ENCODE results near the gene SERINC4.
A peak's percentile ranks its signal among the peaks of the same experiment; 100 is the strongest.

The SERINC4 gene

GRCh38 chr15:43791993-43792760, 7.8 kb downstream of the SERINC4 start, which contains the start of gene SERF2:
TSS of gene SERF2 (plus strand) at chr15:43792320. CDS start at chr15:43792377, 57 bp downstream.
- POLR2A ChIA-PET, result interaction anchor here (0.9 to 1.6 kb wide), 2 partner anchors 16 to 22 kb away, joined by 4 to 5 read pairs; partner anchors contain the start of gene ELL3
- Histone ChIP-seq H3K27ac (ENCODE audit: insufficient read depth in 1 of 2, low read depth in 1 of 2, low read length in 2 of 2, poor library complexity in 1 of 2, severe bottlenecking in 2 of 2) (peak within 1 kb of the TSS; percentile 97 to 99), H3K4me3 (ENCODE audit: control insufficient read depth in 1 of 7, extremely low read depth in 1 of 7, insufficient read depth in 4 of 7, low read depth in 2 of 7, low read length in 6 of 7) (peak within 1 kb of the TSS; percentile 78 to 100 (median 98)), H3K36me3 (ENCODE audit: control insufficient read depth in 4 of 4, insufficient read depth in 4 of 4, low read length in 3 of 4) (peaks cover 12 to 41% (median 36%) of the 10 kb centered on the region in 4 experiments), H3K9me3 (ENCODE audit: control extremely low read depth in 1 of 5, control insufficient read depth in 4 of 5, insufficient read depth in 2 of 5, low read depth in 1 of 5, low read length in 4 of 5) (no peaks in the 10 kb centered on the region), H3K27me3 (replicated peaks in 2 of 5; ENCODE audit: control insufficient read depth in 4 of 5, insufficient read depth in 5 of 5, low read length in 4 of 5) (no peaks in the 10 kb centered on the region), H3K4me1 (ENCODE audit: control extremely low read depth in 1 of 4, control insufficient read depth in 4 of 4, insufficient read depth in 4 of 4, low read length in 3 of 4) (peaks cover 3 to 26% (median 13%) of the 10 kb centered on the region in 4 experiments)
- WGBS (ENCODE audit: insufficient coverage), result 0% methylated on average over 40 of the region's 66 CpGs
- CTCF ChIA-PET, result interaction anchor here (1.4 to 6.3 kb wide), 4 partner anchors 10 to 22 kb away, joined by 4 to 37 read pairs (median 6); partner anchors contain the start of gene ELL3
- peak; percentile 100 for DNase-seq

- no peak overlapping the region for H3K27ac ChIP-seq (ENCODE audit: insufficient read depth in 1 of 2, low read depth in 1 of 2, low read length in 2 of 2, poor library complexity in 1 of 2, severe bottlenecking in 2 of 2)
- 80% methylated on average over 1 of the region's 3 CpGs for WGBS (ENCODE audit: insufficient coverage)
- peaks cover 3 to 21% (median 13%) of the 10 kb centered on the region in 4 experiments for H3K4me1 ChIP-seq (ENCODE audit: control extremely low read depth in 1 of 4, control insufficient read depth in 4 of 4, insufficient read depth in 4 of 4, low read length in 3 of 4)
- ChIA-PET POLR2A (interaction anchor here (1.1 to 2.2 kb wide), 2 partner anchors 11 to 13 kb away, joined by 4 to 6 read pairs; partner anchors contain the start of genes ELL3, HYPK and SERINC4), CTCF (interaction anchor here (0.8 to 6.3 kb wide), 2 partner anchors 12 to 18 kb away, joined by 3 to 37 read pairs; partner anchors contain the start of gene ELL3)
- DNase-seq, result no peak
- H3K27me3 ChIP-seq (replicated peaks in 2 of 5; ENCODE audit: control insufficient read depth in 4 of 5, insufficient read depth in 5 of 5, low read length in 4 of 5), result no peaks in the 10 kb centered on the region
- H3K9me3 ChIP-seq (ENCODE audit: control extremely low read depth in 1 of 5, control insufficient read depth in 4 of 5, insufficient read depth in 2 of 5, low read depth in 1 of 5, low read length in 4 of 5), result no peaks in the 10 kb centered on the region
- H3K4me3 ChIP-seq (ENCODE audit: control insufficient read depth in 1 of 7, extremely low read depth in 1 of 7, insufficient read depth in 4 of 7, low read depth in 2 of 7, low read length in 6 of 7), result no peak overlapping the region
- peaks cover 0 to 14% (median 12%) of the 10 kb centered on the region in 4 experiments for H3K36me3 ChIP-seq (ENCODE audit: control insufficient read depth in 4 of 4, insufficient read depth in 4 of 4, low read length in 3 of 4)
Measured at GRCh38 chr15:43789409-43789808, 10.6 kb downstream of the SERINC4 start.

DNA sequence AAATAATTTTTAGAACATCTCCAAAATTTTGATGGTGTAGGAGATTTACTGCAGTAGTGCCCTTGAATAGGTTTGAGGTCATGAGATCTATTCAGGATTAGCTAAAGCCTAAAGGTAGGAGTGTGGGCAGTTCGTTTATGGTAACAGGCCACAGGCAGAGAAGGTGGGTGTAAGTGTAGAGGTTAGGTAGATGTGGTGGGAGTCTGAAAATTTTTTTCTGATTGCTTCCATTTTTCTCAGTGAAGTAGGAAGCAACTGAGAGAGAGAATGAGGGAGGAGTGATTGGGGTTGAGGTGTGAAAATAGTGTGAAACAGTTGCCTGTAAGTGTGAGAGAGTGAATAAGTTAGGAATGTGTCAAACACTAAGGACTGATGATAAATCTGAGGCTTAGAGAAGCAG, 21.0 kb downstream of the SERINC4 start:
- Histone ChIP-seq H3K4me1 (ENCODE audit: control extremely low read depth in 1 of 4, control insufficient read depth in 4 of 4, insufficient read depth in 4 of 4, low read length in 3 of 4) (peaks cover 0 to 19% (median 10%) of the 10 kb centered on the region in 4 experiments), H3K4me3 (ENCODE audit: control insufficient read depth in 1 of 7, extremely low read depth in 1 of 7, insufficient read depth in 4 of 7, low read depth in 2 of 7, low read length in 6 of 7) (no peak overlapping the region), H3K9me3 (ENCODE audit: control extremely low read depth in 1 of 5, control insufficient read depth in 4 of 5, insufficient read depth in 2 of 5, low read depth in 1 of 5, low read length in 4 of 5) (no peaks in the 10 kb centered on the region), H3K36me3 (ENCODE audit: control insufficient read depth in 4 of 4, insufficient read depth in 4 of 4, low read length in 3 of 4) (peaks cover 0 to 2% (median 0%) of the 10 kb centered on the region in 4 experiments), H3K27ac (ENCODE audit: insufficient read depth in 1 of 2, low read depth in 1 of 2, low read length in 2 of 2, poor library complexity in 1 of 2, severe bottlenecking in 2 of 2) (no peak overlapping the region), H3K27me3 (replicated peaks in 2 of 5; ENCODE audit: control insufficient read depth in 4 of 5, insufficient read depth in 5 of 5, low read length in 4 of 5) (no peaks in the 10 kb centered on the region)
- CTCF ChIA-PET, result interaction anchor here (1.4 to 3.5 kb wide), 2 partner anchors 10 to 12 kb away, joined by 5 to 37 read pairs; partner anchors contain the start of gene SERF2
- DNase-seq, result no peak
- WGBS (ENCODE audit: insufficient coverage), result 100% methylated on average over 1 of the region's 1 CpG
- POLR2A ChIA-PET, result no interaction called here

GRCh38 chr15:43777267-43777914, 22.6 kb downstream of the SERINC4 start:
- ChIA-PET POLR2A (interaction anchor here (0.7 to 1.6 kb wide), 3 partner anchors 12 to 44 kb away, joined by 3 to 5 read pairs (median 4); partner anchors contain the start of gene SERF2), CTCF (interaction anchor here (0.7 to 3.5 kb wide), 8 partner anchors 9 to 23 kb away, joined by 4 to 37 read pairs (median 6); partner anchors contain the start of genes HYPK, SERF2 and SERINC4)
- Histone ChIP-seq H3K36me3 (ENCODE audit: control insufficient read depth in 4 of 4, insufficient read depth in 4 of 4, low read length in 3 of 4) (peaks cover 0 to 15% (median 6%) of the 10 kb centered on the region in 4 experiments), H3K27ac (ENCODE audit: insufficient read depth in 1 of 2, low read depth in 1 of 2, low read length in 2 of 2, poor library complexity in 1 of 2, severe bottlenecking in 2 of 2) (peak overlapping the region in 1 of 2 experiments; percentile 54), H3K9me3 (ENCODE audit: control extremely low read depth in 1 of 5, control insufficient read depth in 4 of 5, insufficient read depth in 2 of 5, low read depth in 1 of 5, low read length in 4 of 5) (no peaks in the 10 kb centered on the region), H3K27me3 (replicated peaks in 2 of 5; ENCODE audit: control insufficient read depth in 4 of 5, insufficient read depth in 5 of 5, low read length in 4 of 5) (no peaks in the 10 kb centered on the region), H3K4me3 (ENCODE audit: control insufficient read depth in 1 of 7, extremely low read depth in 1 of 7, insufficient read depth in 4 of 7, low read depth in 2 of 7, low read length in 6 of 7) (peak overlapping the region; percentile 76 to 94 (median 83)), H3K4me1 (ENCODE audit: control extremely low read depth in 1 of 4, control insufficient read depth in 4 of 4, insufficient read depth in 4 of 4, low read length in 3 of 4) (peaks cover 0 to 19% (median 10%) of the 10 kb centered on the region in 4 experiments)
- DNase-seq, result peak; percentile 82 to 92 (median 92)
- WGBS (ENCODE audit: insufficient coverage), result 4% methylated on average over 28 of the region's 31 CpGs

DNA sequence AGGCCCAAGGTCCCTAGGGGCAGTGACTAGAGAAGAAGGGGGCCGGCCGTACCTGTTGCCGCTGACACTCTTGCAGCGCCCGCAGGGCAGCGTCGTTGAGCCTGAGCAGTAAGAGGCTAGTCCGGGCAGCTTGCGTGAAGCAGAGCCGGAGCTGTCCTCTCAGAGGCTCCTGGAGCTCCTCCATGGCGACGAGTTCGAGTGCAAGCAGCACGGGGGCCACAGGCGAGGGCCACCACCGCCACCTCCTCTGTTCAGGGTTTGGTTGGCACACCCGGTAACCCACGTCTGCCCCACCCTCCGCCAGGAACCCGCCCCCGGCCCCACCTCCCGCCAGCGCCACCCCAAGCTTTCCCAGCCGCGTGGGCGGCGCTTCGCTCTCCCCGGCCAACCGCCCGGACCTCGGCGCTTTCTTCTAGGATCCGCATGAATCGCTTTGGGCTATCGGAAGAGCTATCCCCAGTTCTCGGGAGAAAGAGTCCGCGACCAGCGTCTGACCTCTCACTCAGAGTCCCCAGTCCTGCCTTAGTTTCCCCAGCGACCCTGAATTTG, 23.2 kb downstream of the SERINC4 start, which contains the start of gene ELL3:
TSS of gene ELL3 (minus strand) at position 249 of the 549 bp plus-strand sequence. CDS start at position 184, 65 bp downstream.
- POLR2A ChIA-PET, result interaction anchor here (0.7 to 1.6 kb wide), 3 partner anchors 12 to 45 kb away, joined by 3 to 5 read pairs (median 4); partner anchors contain the start of gene SERF2

GRCh38 chr15:43776101-43776717, 23.8 kb downstream of the SERINC4 start:
- CTCF ChIA-PET, result interaction anchor here (0.9 to 3.5 kb wide), 6 partner anchors 10 to 335 kb away, joined by 3 to 37 read pairs (median 8); partner anchors contain the start of genes HYPK, SERF2 and SERINC4
- Histone ChIP-seq H3K4me3 (ENCODE audit: control insufficient read depth in 1 of 7, extremely low read depth in 1 of 7, insufficient read depth in 4 of 7, low read depth in 2 of 7, low read length in 6 of 7) (peak overlapping the region; percentile 23 to 94 (median 83)), H3K27ac (ENCODE audit: insufficient read depth in 1 of 2, low read depth in 1 of 2, low read length in 2 of 2, poor library complexity in 1 of 2, severe bottlenecking in 2 of 2) (no peak overlapping the region), H3K9me3 (ENCODE audit: control extremely low read depth in 1 of 5, control insufficient read depth in 4 of 5, insufficient read depth in 2 of 5, low read depth in 1 of 5, low read length in 4 of 5) (no peaks in the 10 kb centered on the region), H3K36me3 (ENCODE audit: control insufficient read depth in 4 of 4, insufficient read depth in 4 of 4, low read length in 3 of 4) (peaks cover 3 to 27% (median 12%) of the 10 kb centered on the region in 4 experiments), H3K4me1 (ENCODE audit: control extremely low read depth in 1 of 4, control insufficient read depth in 4 of 4, insufficient read depth in 4 of 4, low read length in 3 of 4) (peaks cover 0 to 19% (median 10%) of the 10 kb centered on the region in 4 experiments), H3K27me3 (replicated peaks in 2 of 5; ENCODE audit: control insufficient read depth in 4 of 5, insufficient read depth in 5 of 5, low read length in 4 of 5) (no peaks in the 10 kb centered on the region)
- POLR2A ChIA-PET, result interaction anchor here (1.4 to 1.6 kb wide), 3 partner anchors 12 to 16 kb away, joined by 4 to 10 read pairs (median 5); partner anchors contain the start of gene SERF2
- WGBS (ENCODE audit: insufficient coverage), result 55% methylated on average over 30 of the region's 35 CpGs
- DNase-seq, result peak in 2 of 3 donors; percentile 51 to 59

More for the DNA sequence above, 23.2 kb downstream of the SERINC4 start, which contains the start of gene ELL3:
- H3K36me3 ChIP-seq (ENCODE audit: control insufficient read depth in 4 of 4, insufficient read depth in 4 of 4, low read length in 3 of 4), result peaks cover 0 to 21% (median 9%) of the 10 kb centered on the region in 4 experiments
- no peaks in the 10 kb centered on the region for H3K9me3 ChIP-seq (ENCODE audit: control extremely low read depth in 1 of 5, control insufficient read depth in 4 of 5, insufficient read depth in 2 of 5, low read depth in 1 of 5, low read length in 4 of 5)
- H3K4me1 ChIP-seq (ENCODE audit: control extremely low read depth in 1 of 4, control insufficient read depth in 4 of 4, insufficient read depth in 4 of 4, low read length in 3 of 4), result peaks cover 0 to 19% (median 10%) of the 10 kb centered on the region in 4 experiments
- no peaks in the 10 kb centered on the region for H3K27me3 ChIP-seq (replicated peaks in 2 of 5; ENCODE audit: control insufficient read depth in 4 of 5, insufficient read depth in 5 of 5, low read length in 4 of 5)
- WGBS (ENCODE audit: insufficient coverage), result under 1% methylated on average over 36 of the region's 41 CpGs
- peak within 1 kb of the TSS in 1 of 2 experiments; percentile 54 for H3K27ac ChIP-seq (ENCODE audit: insufficient read depth in 1 of 2, low read depth in 1 of 2, low read length in 2 of 2, poor library complexity in 1 of 2, severe bottlenecking in 2 of 2)
- DNase-seq, result peak; percentile 67 to 85 (median 81)
- peak within 1 kb of the TSS; percentile 76 to 94 (median 83) for H3K4me3 ChIP-seq (ENCODE audit: control insufficient read depth in 1 of 7, extremely low read depth in 1 of 7, insufficient read depth in 4 of 7, low read depth in 2 of 7, low read length in 6 of 7)
- CTCF ChIA-PET, result interaction anchor here (0.7 to 3.5 kb wide), 9 partner anchors 10 to 336 kb away, joined by 3 to 37 read pairs (median 5); partner anchors contain the start of genes HYPK, SERF2 and SERINC4
